Activated CD8-positive, alpha-beta T cell treated with anti-CD3 and anti-CD28 coated beads for 36 hours (primary cell): ENCODE measurements around the gene ITSN1. TPM values are rescaled to one million over a fixed set of nuclear protein-coding genes. Genes with fewer than 3 reads are reported as not detected.
"Not testable (repeated sequence)": the region's sequence is repeated elsewhere in the genome, so short reads cannot be mapped to it uniquely, and the experiment has no call there.

Experiments used
- ATAC-seq: fragments of 200-7000 bp; cut with Tn5 transposase; one replicate; pipeline ENCODE4 v1.10.0; 2021; ENCODE audit warnings: mild to moderate bottlenecking, moderate library complexity
- CTCF ChIA-PET: fragments of 350-600 bp; sonication (Branson Sonifier 250); formaldehyde crosslinking; loops from one replicate; lab custom pipeline; 2021; ENCODE audit warnings: antibody characterized with exemption; lab: Charles Lee
- POLR2A ChIA-PET: fragments of 350-600 bp; sonication (Branson Sonifier 250); formaldehyde crosslinking; loops from one replicate; lab custom pipeline; 2021; ENCODE audit warnings: antibody characterized with exemption; lab: Charles Lee
- DNase-seq: peaks from one replicate; pipeline ENCODE4 v3.0.0-alpha.2; 2020
- H3K27ac Mint-ChIP-seq: one replicate; pipeline ENCODE4 v1.8.0; 2021; ENCODE audit warnings: mild to moderate bottlenecking, mixed read lengths
- H3K27me3 Mint-ChIP-seq: one replicate; pipeline ENCODE4 v1.8.0; 2021; ENCODE audit warnings: mixed read lengths
- H3K36me3 Mint-ChIP-seq: one replicate; pipeline ENCODE4 v1.8.0; 2021; ENCODE audit warnings: low read depth, mixed read lengths
- H3K4me1 Mint-ChIP-seq: one replicate; pipeline ENCODE4 v1.8.0; 2021; ENCODE audit warnings: low read depth, mixed read lengths
- H3K4me3 Mint-ChIP-seq: one replicate; pipeline ENCODE4 v1.8.0; 2021; ENCODE audit warnings: mild to moderate bottlenecking, moderate library complexity, mixed read lengths
- H3K9me3 Mint-ChIP-seq: one replicate; pipeline ENCODE4 v1.8.0; 2021; ENCODE audit warnings: mixed read lengths
- CTCF ChIP-seq: fragments of 200-600 bp; IDR thresholded peaks from one replicate; pipeline ENCODE4 v1.8.0; 2022; ENCODE audit warnings: antibody characterized with exemption, mild to moderate bottlenecking
- intact Hi-C: fragments of 100-400 bp; cut with micrococcal nuclease; formaldehyde crosslinking; loops from one replicate; pipeline ENCODE4 v1.10.0; 2022
- total RNA-seq, 2 experiments: library from RNA; stranded (reverse); gene quantifications; one replicate each; pipeline ENCODE4 v1.2.3, GENCODE V29; 2021

Gene ITSN1
- total RNA-seq, 2 experiments from 2014 or later: 4.4 to 4.7 TPM

- Mint-ChIP-seq H3K36me3 (no peaks in the 10 kb centered on the region), H3K27me3 (no peaks in the 10 kb centered on the region), H3K27ac (no peak overlapping the region), H3K4me1 (peaks cover 3% of the 10 kb centered on the region), H3K4me3 (no peak overlapping the region), H3K9me3 (no peaks in the 10 kb centered on the region)
- no peak for TF ChIP-seq CTCF
- ChIA-PET POLR2A (no interaction called here), CTCF (no interaction called here)
- DNase-seq (no peak), ATAC-seq (no peak)
- intact Hi-C loops: no loop called here
Observed at GRCh38 chr21:33864150-33864549, 221.8 kb downstream of the ITSN1 start.

GRCh38 chr21:33865176-33865575 is 222.9 kb downstream of the ITSN1 start:
- TF ChIP-seq CTCF: no peak
- ChIA-PET POLR2A (no interaction called here), CTCF (no interaction called here)
- ATAC-seq (no peak), DNase-seq (no peak)
- Mint-ChIP-seq H3K4me3 (no peak overlapping the region), H3K4me1 (peaks cover 3% of the 10 kb centered on the region), H3K27ac (no peak overlapping the region), H3K27me3 (no peaks in the 10 kb centered on the region), H3K36me3 (no peaks in the 10 kb centered on the region), H3K9me3 (no peaks in the 10 kb centered on the region)
- intact Hi-C loops: no loop called here

- no peak for TF ChIP-seq CTCF
- ChIA-PET CTCF (no interaction called here), POLR2A (no interaction called here)
- H3K27ac Mint-ChIP-seq: no peak overlapping the region
- no peak overlapping the region for H3K4me3 Mint-ChIP-seq
- H3K27me3 Mint-ChIP-seq: no peaks in the 10 kb centered on the region
- no peaks in the 10 kb centered on the region for H3K36me3 Mint-ChIP-seq
- DNase-seq (no peak), ATAC-seq (no peak)
- intact Hi-C loops: no loop called here
- peaks cover 3% of the 10 kb centered on the region for H3K4me1 Mint-ChIP-seq
- H3K9me3 Mint-ChIP-seq: no peaks in the 10 kb centered on the region
Observed at GRCh38 chr21:33865996-33866575, 223.8 kb downstream of the ITSN1 start.

GRCh38 chr21:33866826-33867225 is 224.5 kb downstream of the ITSN1 start:
- Mint-ChIP-seq H3K27me3 (no peaks in the 10 kb centered on the region), H3K36me3 (no peaks in the 10 kb centered on the region), H3K4me3 (no peak overlapping the region), H3K4me1 (peaks cover 3% of the 10 kb centered on the region), H3K27ac (no peak overlapping the region), H3K9me3 (no peaks in the 10 kb centered on the region)
- no peak for DNase-seq
- CTCF ChIA-PET: no interaction called here
- no peak for TF ChIP-seq CTCF
- ATAC-seq: no peak
- POLR2A ChIA-PET: no interaction called here
- intact Hi-C loops: no loop called here

GRCh38 chr21:33867868-33868267 is 225.6 kb downstream of the ITSN1 start:
- H3K4me1 Mint-ChIP-seq, ATAC-seq, H3K27ac Mint-ChIP-seq, CTCF ChIA-PET, H3K36me3 Mint-ChIP-seq, POLR2A ChIA-PET, DNase-seq, intact Hi-C loops, H3K27me3 Mint-ChIP-seq, H3K9me3 Mint-ChIP-seq: not testable (repeated sequence)
- peak overlapping the region; percentile 55 for H3K4me3 Mint-ChIP-seq

GRCh38 chr21:33869873-33870272 is 227.6 kb downstream of the ITSN1 start:
- no peak for TF ChIP-seq CTCF
- POLR2A ChIA-PET: no interaction called here
- Mint-ChIP-seq H3K27me3 (no peaks in the 10 kb centered on the region), H3K9me3 (no peaks in the 10 kb centered on the region), H3K4me1 (peaks cover 3% of the 10 kb centered on the region), H3K27ac (no peak overlapping the region), H3K36me3 (no peaks in the 10 kb centered on the region), H3K4me3 (no peak overlapping the region)
- DNase-seq: no peak
- intact Hi-C loops: no loop called here
- CTCF ChIA-PET: no interaction called here
- ATAC-seq: no peak
